A172 (cell line): ENCODE measurements around the gene PPP1R15A. TPM values are rescaled to one million over a fixed set of nuclear protein-coding genes. Genes with fewer than 3 reads are reported as not detected.
A peak's percentile ranks its signal among the peaks of the same experiment; 100 is the strongest.
"Not testable (repeated sequence)": the region's sequence is repeated elsewhere in the genome, so short reads cannot be mapped to it uniquely, and the experiment has no call there.

Experiments
- DNase-seq: peaks from one replicate; pipeline ENCODE4 v3.0.0-alpha.2; 2015; ENCODE audit warnings: low spot score
- total RNA-seq: library from RNA; depleted of rRNA; stranded (reverse); fragments of >200 nt; shearing (Covaris generic); gene quantifications from 2 replicates; pipeline ENCODE4 v1.2.3, GENCODE V29; 2014

Gene PPP1R15A
- total RNA-seq, 1 experiment from 2014 or later: 34.8 TPM

DNA sequence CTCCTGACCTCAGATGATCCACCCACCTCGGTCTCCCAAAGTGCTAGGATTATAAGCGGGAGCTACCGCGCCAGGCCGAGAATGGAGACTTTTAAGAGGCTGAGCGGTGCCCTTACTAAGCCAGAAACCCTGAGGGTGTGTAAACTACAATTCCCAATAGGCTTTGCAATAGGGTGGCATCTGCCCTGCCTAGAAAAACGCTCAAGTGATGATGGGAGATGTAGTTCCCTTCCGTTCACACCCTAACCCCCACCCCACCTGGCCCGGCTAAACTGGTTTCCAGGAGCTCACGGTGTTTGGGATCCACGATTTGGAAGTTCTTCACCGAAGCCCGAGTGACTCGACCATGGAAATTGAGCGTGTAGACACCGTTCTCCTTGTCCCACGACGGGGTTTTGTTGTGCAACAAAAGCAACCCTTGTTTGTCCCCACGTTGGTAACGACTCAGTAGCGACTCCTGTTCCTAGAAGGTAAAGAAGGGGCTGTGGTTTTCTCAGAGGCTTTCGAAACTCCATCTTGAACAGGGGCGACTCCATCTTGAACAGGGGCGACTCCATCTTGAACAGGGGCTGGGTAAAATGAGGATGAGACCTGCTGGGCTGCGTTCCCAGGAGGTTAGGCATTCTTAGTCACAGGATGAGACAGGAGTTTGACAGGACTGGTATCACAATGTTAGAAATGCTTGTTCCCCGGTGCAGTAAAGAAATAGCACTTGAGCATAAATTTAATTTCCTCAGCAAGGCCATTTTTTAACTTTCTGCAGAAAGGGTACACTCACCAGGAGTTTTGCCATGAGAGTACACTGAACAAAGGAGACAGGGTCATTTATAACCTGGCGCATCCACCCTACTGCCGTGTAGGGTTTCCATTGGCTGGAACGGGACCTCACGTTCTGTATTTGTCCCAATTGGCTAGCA is 9.8 kb downstream of the PPP1R15A start:
- no peak for DNase-seq

DNA sequence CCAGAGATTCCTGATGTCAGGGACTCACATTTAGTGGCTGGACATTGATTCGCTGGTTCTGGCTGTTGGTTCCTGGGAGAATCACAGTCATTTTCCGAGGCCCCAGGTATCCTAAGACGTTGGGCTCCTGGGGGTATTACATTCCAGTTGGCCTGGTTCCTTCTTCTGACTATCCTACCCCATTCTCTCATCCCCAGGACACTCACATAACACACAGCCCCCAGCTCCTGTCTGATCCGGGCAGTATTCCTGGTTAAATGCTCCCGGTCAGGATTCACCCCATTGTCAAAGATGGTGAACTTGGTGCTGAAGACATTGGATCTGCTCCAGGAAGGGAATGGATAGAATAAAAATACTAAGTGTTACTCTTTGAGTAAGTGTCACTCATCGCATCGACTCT is 11.5 kb downstream of the PPP1R15A start:
- no peak for DNase-seq

GRCh38 chr19:48887861-48888612 is 15.8 kb downstream of the PPP1R15A start:
- peak; percentile 21 for DNase-seq

- not testable (repeated sequence) for DNase-seq
These were observed 17.3 kb downstream of the PPP1R15A start for GRCh38 chr19:48889496-48889895.

- no peak for DNase-seq
These were observed 18.3 kb downstream of the PPP1R15A start for GRCh38 chr19:48890551-48890950.

DNA sequence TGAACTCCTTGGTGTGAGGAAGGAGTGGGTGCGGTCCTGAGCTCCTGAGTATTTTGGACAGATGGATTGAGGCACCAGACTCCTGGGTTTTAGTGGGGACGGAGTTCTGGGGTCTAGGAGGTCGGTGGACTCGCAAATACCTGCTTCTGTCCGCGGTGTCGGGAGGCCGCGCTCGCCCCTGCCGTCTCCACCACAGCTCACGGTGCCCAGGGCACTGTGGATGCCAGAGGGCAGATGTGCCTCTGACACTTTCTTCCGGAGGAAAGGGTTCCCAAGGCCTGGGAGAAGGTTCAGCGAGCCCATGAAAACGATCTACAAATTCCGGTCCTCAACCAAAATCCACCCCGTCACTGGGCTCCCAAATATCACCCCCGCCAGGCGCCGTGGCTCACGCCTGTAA is 23.0 kb downstream of the PPP1R15A start:
- no peak for DNase-seq

- DNase-seq: no peak
These were observed 24.0 kb downstream of the PPP1R15A start for GRCh38 chr19:48896191-48896720.

- DNase-seq: no peak
These were observed 25.0 kb downstream of the PPP1R15A start for GRCh38 chr19:48897181-48897580.

DNA sequence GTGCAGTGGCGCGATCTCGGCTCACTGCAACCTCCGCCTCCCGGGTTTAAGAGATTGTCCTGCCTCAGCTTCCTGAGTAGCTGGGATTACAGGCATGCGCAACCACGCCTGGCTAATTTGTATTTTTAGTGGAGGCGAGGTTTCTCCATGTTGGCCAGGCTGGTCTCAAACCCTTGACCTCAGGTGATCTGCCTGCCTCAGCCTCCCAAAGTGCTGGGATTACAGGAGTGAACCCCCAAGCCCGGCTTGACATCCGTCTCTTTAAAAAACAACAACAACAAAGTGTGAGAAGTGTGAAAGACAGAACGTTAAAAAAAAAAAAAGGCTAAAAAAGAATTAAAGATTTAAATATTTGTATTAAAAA is 27.1 kb downstream of the PPP1R15A start:
- DNase-seq: not testable (repeated sequence)

DNA sequence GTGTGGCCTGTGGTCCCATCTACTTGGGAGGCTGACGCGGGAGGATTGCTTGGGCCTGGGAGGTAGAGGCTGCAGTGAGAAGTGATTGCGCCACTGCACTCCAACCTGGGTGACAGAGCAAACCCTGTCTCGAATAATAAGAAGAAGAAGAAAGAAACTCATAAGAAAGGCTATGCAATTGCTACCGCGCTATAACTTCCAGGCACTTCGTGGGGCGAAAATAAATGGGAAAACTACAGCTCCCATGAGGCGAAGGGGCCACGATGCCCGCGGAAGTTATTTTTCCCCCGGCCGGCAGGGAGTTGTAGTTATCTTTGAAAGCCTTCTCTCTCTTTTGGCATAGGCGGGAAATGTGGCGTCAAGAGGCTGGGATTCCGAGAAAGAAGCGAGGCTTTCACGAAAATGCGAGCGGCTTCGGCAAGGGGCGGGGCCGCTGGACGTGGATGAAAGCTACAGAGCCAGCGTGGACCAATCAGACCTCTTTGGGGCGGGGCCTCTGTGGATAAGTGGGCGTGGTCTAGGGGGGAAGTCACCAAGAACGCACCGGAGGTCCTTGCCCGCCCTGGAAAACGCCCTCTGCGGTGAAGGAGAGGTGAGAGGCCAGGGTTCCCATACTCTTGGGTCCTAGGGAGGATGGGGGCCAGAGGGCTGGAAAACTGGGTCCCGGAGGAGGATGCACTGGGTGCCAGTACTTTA is 27.7 kb downstream of the PPP1R15A start, which contains the start of gene NUCB1:
Gene NUCB1 (plus strand): TSS at position 532 of the 696 bp plus-strand sequence. CDS start 485 bp downstream, outside the sequence.
- DNase-seq: peak; percentile 91

DNA sequence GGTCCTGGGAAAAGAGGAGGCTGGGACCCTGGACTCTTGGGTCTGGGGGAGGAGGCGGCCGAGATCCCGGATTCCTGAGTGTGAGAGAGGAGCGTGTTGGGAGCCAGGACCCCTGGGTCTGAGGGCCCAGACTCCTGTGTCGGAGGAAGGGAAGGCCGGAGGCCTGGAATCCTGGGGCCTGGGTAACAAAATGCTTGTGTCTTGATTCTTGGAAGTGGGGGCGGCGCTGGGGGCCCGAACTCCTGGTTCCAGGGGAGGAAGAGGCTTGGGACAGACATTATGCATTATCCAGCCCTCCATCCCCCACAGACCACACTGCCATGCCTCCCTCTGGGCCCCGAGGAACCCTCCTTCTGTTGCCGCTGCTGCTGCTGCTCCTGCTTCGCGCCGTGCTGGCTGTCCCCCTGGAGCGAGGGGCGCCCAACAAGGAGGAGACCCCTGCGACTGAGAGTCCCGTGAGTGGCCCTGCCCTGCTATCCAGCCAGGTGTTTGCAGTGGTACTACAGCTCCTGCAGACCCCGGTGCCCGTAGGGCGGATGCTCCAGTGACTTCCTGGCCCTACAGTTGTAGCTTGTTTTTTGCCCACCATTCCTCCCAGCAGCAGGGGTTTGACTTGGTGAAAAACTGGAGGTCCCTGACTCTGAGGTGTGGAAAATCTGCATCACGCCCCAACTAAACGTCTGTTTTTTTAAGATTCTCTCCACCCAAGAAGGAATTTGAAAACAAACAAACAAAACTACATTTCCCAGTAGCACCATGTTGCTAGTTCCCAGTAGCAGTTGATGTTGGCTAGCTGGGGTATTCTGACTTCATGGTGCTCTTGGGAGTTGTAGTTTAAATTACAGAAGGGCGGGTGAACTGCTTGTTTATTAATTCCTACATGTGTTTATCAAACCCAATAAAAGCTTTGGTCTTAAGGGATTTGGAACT is 28.5 kb downstream of the PPP1R15A start:
- DNase-seq: no peak

- DNase-seq: not testable (repeated sequence)
These were observed 30.1 kb downstream of the PPP1R15A start for GRCh38 chr19:48902291-48902690.

DNA sequence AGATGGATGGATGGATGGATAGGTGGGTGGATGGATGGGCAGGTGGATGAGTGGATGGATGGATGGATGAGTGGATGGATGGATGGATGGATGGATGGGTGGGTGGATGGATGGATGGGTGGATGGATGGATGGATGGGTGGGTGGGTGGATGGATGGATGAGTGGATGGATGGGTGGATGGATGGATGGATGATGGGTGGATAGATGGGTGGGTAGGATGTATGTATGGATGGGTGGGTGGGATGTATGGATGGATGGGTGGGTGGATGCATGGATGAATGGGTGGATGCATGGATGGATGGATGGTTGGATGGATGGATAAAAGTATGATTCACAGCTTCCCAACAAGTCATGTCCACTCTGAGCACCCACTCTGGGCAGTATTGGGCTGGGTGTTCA is 31.6 kb downstream of the PPP1R15A start:
- not testable (repeated sequence) for DNase-seq

DNA sequence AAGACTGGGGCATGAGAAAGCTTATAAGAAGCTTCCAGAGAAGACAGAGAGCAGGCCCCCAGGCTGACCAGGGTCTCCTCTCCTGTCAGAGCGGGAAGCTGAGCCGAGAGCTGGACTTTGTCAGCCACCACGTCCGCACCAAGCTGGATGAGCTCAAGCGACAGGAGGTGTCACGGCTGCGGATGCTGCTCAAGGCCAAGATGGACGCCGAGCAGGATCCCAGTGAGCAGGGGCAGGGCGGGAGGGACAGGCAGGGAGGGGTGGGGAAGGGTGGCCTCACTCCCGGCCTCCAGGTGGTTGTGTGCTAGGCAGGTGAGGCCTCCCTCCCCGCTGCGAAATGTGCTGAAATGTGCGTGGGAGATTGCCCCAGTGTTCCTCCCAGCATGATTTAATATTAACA is 33.4 kb downstream of the PPP1R15A start:
- no peak for DNase-seq

DNA sequence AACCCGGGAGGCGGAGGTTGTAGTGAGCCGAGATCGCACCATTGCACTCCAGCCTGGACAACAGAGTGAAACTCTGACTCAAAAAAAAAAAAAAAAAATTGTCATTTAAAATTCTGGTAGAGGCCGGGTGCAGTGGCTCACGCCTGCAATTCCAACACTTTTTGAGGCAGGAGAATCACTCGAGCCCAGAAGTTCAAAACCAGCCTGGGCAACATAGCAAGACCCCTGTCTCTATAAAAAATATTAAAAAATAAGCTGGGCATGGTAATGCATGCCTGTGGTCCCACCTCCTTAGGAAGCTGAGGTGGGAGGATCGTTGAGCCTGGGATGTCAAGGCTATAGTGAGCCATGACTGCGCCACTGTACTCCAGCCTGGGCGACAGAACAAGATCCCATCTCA is 34.1 kb downstream of the PPP1R15A start:
- no peak for DNase-seq

- no peak for DNase-seq
These were observed 35.5 kb downstream of the PPP1R15A start for GRCh38 chr19:48907671-48908070.

- DNase-seq: not testable (repeated sequence)
These were observed 37.3 kb downstream of the PPP1R15A start for GRCh38 chr19:48909424-48910077.

GRCh38 chr19:48910803-48911202 is 38.6 kb downstream of the PPP1R15A start:
- DNase-seq: no peak

- DNase-seq: no peak
These were observed 41.1 kb downstream of the PPP1R15A start for GRCh38 chr19:48913114-48913889.
